SHP77 treated with DMSO at 0.1 percent for 48 hours (cell line): ENCODE measurements around the gene MT1G.

ENCODE experiments used
- DNase-seq: peaks from one replicate; lab custom pipeline; 2025; lab: John Stamatoyannopoulos, UW

Gene MT1G

DNA sequence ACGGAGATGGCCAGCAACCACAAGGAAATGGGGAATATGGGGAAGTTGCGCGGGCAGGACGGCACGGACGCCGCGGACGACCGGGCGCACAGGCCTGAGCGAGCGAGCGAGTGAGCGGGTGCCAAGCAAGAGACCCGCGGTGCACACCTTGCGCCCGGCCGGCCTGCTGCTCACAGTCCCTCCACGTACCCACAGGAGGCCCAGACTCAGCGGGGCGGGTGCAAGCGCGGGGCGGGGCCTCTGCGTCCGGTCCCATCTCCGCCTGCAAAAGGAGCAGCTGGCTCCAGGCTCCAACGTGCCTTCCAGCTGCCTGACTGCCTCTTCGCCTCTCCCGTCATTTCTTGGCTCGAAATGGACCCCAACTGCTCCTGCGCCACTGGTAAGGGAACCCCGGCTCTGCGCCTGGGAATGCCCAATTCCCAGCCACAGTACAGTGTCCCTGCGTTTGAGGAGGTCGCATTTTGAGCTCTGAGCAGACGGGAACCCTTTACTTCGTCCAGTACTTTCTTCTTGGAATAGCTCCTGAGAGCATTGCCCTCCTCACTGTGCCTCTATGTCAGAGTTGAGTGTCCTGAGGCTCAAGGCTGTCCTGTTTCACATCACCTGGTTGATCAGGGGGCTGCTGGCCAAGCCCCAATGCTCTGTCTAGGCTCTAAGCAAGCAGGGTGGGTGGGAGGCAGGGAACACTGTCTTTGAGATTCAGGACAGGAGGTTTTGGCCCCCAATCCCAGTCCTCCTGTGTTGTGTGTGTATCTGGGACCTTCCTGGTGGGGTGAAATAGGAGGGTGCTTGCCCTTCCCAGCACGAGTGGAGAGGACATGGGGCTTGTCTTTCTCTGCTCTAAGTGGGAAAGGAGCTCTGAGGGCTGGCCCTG, 50.4 kb downstream of the MT1G start:
- DNase-seq = no peak
